ENCODE results near the gene PTPN13.

Gene PTPN13

GRCh38 chr4:86819561-86819960 is 225.4 kb downstream of the PTPN13 start:
- FAIRE-seq = no peak

DNA sequence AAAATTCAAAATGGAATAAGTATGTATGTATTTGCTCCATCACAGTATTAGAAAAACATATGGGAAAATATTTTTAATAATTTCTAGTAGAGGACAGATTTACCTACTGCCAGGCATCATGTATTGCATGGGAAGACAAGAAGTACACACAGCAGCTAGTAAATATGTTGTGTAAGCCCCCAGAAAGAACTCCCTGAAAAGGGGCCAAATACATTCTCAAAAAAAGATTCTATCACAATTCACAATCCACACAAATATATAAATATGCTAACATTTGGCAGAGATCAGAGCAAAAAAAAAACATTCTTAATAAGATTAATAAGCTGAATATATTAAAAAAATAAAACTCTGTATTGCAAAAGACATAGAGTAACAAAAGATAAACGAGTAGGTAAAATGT is 227.0 kb downstream of the PTPN13 start:
- no peak for FAIRE-seq

DNA sequence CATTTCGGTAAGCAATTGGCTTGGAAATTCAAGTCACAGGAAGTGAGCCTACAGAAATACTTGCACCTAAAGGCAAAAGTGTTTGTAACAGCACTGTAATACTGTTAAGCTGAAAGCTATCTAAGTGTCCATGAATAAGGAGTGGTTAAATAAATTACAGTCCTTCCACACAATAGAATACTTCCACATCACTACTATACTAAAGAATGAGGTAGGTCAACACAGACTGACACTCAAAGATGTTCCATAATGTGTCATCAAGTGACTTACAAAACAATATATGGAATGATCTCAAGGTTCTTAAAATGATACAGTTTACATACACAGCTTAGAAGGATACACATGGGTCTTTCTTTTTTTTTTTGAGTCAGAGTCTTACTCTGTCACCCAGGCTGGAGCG is 228.0 kb downstream of the PTPN13 start:
- FAIRE-seq = no peak

DNA sequence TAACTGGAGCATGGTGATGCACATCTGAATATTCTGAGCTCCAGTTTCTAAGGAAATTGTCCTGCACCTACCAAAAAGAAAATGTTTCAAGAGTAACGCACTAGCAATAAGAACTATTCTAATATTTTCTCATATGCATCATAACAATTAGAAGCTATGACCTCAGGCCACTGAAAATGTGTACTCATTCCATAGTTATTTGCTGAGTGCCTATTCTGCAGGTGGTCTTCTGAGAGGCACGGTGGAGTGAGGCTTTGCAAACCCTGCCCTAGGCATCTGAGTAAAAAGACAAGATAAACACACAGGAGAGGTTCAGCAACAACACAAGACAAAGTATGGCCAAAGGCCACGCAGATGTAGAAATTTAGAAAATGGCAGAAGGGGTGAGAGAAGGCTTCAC is 231.4 kb downstream of the PTPN13 start:
- no peak for FAIRE-seq

DNA sequence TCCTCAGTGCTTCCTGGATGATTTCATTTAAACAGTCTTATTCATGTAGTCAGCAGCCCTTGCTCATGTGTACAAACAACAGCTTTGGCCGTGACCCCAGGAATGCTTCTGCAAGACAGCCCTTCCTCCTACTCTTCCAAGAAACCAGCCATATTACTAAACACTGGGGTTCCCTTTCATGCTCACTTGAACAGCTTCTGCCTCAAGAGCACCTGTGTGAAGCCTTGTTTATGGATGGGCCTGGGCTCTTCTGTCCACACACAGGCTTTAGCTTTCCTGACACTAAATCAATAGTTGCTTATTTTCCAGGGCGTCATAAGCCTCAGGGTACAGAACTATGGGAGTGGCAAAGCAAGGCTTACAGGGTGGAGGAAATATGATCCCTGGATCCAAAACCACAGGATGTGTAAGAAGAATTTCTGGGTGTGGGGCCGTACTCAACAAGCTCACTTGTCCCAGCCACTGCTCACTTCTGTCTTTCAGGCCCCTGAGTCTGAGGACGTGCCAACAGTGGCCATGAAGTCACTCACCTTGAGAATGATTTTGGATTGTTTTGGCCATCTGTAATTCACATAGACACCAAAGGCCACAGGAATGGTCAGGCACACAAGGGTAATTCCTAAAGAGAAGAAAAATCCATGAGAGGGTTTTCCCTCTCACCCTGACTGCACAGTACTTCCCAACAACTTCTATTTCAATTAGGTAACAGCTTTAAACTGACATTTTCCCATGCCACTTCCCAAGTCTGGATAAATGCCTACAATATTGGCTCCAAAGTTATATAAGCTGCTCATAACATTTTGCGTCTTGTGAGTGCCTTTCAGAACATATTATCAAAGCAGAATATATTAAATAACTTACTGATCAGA is 237.4 kb downstream of the PTPN13 start:
- FAIRE-seq = no peak

DNA sequence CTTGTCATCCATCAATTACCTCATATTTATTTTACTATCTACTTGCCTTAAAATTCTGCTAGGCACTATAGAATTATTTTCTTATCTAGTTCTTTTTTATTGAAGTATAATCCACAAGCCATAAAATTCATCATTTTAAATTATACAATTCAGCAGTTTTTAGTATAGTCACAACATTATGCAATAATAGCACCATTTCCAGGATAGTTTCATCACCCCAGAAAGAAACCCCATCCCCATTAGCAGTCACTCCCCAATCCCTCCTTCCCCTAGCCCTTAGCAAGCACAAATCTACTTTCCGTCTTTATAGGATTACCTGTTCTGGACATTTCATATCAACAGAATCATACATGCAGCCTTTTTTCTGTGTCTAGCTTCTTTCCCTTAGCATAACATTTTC is 239.5 kb downstream of the PTPN13 start:
- no peak for FAIRE-seq

GRCh38 chr4:86834901-86835300 is 240.8 kb downstream of the PTPN13 start:
- FAIRE-seq = no peak

- FAIRE-seq = no peak
Observed at GRCh38 chr4:86835677-86836076, 241.6 kb downstream of the PTPN13 start.

GRCh38 chr4:86837691-86838503 is 243.8 kb downstream of the PTPN13 start:
- no peak for FAIRE-seq

GRCh38 chr4:86840858-86841257 is 246.7 kb downstream of the PTPN13 start:
- FAIRE-seq = no peak

DNA sequence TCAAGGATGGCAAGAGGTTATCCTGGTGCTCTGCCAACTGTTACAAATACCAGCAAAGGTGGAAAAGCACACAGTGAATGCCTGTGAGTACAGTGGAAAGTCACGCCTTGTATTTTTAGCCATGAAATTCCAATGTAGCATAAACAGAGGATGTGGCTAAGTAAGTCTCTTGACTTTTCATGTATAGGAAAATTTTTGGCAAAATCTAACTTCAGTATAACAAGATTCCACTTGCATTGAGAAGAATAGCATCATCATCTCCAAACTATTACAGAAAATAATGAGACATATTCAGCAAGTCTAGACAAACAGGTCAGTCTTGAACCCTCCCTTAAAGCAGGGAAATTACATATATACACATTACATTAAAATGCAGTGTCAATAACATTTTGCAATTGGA is 247.2 kb downstream of the PTPN13 start:
- FAIRE-seq = no peak

DNA sequence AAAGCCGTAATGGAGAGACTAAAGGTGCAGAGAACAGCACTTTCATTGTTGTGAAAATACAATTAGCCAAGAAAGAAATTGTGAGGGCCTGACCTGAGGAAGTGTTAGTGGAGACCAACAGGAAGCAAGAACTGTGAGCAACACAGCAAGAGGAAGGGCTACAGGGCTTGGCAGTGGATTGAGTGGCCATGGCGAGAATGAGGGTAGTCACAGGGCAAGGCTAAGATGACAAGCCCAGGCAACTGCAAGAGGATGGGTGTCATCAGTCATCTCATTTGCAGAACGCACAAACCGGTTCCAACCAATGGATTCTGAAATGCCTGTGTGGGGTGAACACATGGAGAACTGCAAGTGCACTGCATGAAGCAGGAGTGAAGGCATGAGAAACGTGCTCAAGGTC is 251.5 kb downstream of the PTPN13 start:
- no peak for FAIRE-seq

DNA sequence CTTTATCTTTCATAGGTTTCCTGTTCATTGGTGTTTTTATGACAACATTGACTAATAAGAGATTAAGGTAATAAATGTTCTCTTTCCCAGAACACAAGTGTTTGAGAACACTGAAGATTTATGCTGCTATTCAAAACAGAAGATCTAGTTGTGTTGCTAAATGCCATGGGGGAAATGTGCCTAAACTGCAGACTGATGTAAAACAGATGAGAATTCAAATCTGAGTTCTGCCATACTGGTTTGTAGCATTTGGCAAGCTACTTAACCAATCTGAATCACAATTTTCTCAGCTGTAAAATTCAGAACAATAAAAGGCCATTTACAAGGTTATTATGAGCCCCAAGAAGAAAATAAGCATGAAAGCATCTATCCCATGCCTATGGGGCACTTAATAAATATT is 252.8 kb downstream of the PTPN13 start:
- no peak for FAIRE-seq

DNA sequence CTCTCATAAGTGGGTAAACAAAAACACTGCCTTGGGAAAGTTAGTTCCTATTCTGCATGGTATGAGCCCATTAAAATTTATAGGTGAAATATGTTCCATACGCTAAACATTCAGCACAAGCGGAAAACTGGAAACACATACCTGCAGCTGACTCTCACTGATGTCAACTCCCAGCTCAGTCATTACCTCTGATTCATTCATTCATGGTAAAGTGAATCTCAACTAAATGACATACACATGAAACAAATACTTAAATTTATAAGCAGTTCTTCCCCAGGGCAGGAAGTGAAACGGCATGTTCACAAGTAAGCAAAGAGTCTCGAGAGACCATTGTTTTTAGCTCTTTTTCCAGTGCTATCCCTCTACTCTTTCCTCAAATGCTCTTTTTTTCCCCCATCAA is 253.5 kb downstream of the PTPN13 start:
- no peak for FAIRE-seq

DNA sequence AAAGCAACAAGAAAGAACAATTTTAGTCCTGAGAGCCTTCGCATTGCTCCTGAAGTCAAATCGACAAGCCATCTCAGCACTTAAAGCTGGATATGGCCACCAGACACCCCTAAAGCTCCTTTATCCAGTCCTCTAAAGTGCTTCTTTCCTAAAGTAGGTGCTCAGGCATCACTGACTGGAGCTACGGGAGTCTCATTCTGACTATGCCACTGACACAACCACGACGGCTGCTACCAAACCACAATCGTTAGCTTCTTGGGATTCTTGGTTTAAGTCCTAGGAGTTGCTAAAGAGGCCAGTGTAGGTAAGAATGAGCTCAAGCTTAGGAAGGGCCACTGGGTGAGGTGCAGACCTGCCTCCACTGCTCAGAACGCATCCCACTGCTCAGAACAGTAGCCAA is 254.0 kb downstream of the PTPN13 start:
- FAIRE-seq = no peak

GRCh38 chr4:86848732-86849619 is 254.9 kb downstream of the PTPN13 start, which contains the start of gene SLC10A6:
SLC10A6 (minus strand) TSS chr4:86849384; CDS start chr4:86849115, 269 bp downstream.
- no peak for FAIRE-seq

DNA sequence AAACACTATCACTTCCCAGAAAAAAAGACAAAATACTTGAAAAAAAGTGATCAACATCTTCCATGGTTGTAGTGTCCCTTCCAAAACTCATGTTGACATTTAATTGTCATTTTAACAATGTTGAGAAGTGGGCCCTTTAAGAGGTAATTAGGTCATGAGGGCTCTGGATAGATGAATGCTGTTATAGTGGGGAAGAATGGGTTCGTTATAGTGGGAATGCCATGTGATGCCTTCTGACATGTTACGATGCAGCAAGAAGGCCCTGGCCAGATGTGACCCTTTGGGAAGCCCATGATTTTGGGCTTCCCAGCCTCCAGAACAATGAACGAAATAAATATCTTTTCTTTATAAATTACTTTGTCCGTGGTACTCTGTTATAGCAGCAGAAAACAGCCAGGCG is 259.1 kb downstream of the PTPN13 start:
- FAIRE-seq = no peak

GRCh38 chr4:86855572-86855971 is 261.5 kb downstream of the PTPN13 start:
- no peak for FAIRE-seq

- no peak for FAIRE-seq
Observed at GRCh38 chr4:86856896-86857295, 262.8 kb downstream of the PTPN13 start.

- FAIRE-seq = no peak
Observed at GRCh38 chr4:86857341-86858052, 263.4 kb downstream of the PTPN13 start.
